Dedifferentiated amniotic fluid mesenchymal stem cell (primary cell): ENCODE measurements around the gene LOXL3.

Source experiments
- DNase-seq: peaks from one replicate; pipeline ENCODE4 v3.0.0-alpha.2; 2016; ENCODE audit errors: extremely low spot score

Gene LOXL3

DNA sequence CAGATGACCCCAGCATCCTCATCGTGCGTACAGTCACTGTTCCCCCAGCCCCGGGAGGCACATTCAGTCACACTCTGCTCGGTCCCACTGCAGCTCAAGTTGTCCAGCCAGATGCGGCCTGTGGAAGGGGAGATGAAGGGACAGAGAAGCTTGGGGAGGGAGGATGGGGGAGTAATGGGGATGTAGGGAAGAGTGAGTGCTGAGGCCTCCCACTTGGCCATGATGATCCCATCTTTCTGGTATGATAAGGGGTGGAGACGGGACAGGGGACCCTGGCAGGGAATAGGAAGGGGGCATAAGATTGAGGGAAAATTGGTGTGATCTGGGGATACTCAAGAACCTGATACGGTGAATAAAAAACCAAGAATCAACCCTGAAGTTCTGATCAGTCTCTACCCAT is 3.5 kb downstream of the LOXL3 start:
- no peak for DNase-seq

DNA sequence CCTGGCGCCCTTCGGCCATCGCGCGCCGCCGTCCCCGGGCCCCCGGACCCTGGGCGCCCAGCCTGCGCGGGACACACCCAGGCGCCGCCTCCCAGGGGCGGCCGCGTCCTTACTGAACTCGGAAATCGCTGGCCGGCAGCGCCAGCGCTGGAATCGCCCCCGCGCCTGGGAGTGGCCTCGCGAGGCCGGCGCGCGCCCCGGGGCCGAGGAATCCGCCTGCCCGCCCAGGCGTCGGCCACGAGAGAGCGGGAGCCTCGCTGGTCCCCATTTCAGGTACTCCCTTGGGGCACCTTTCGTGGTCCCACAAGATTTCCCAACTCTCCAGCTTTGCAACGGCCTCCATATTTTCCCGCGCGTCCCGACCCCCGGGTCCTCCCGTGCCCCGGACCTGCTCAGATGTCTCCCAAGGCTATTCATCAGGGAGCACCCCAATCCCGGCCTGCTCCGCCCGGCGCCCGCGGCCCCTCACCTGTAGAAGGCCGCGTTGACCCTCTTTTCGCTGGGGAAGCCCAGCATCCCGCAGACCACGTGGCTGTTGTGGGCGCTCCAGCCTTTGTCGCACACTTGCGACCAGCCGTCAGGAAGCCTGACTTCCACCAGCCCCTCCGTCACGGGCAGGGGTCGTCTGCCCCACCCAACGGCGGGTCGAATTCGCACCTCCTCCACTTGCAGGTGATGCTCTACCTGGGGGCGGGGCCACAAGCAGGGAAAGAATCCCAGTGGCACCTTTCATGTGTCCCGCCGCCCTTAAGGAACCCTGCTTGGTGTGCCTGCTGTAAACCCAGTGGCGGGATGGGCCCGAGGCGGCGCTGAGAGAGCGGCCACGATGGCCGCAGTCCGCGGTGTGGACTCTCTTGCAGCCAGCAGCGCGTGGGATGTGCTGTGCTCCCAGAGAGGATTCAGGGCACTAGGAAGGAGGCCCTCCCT is 4.6 kb downstream of the LOXL3 start:
- DNase-seq, result peak; percentile 39

DNA sequence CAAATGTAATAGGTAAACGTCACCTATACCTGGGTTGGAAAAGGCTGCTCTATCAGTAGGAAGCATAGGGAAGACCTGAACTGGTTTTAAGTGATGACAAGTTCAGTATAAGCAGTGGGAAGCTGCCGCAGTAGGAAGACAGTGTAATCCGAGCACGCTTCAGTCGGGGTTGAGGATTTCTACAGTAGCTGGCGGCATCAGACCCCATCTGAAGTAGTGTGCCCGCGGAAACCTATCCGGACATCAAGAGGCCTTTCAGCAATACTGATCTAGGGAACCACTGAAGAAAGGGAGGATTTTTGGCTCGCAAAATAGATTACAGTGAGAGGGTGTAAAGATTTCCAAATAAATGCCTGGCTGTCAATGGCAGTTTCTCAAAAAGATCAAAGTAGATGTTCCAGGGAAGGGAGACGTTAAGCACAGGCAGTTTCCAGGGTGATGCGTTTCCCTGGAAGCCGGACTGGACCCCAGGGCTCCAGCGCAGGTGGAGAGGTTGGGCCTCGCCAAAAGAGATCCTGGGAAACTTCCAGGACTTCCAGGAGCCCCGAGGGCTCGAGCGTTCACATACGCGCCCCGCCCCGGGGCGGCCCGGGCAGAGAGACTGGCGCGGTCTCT is 5.3 kb downstream of the LOXL3 start:
- DNase-seq, result no peak

DNA sequence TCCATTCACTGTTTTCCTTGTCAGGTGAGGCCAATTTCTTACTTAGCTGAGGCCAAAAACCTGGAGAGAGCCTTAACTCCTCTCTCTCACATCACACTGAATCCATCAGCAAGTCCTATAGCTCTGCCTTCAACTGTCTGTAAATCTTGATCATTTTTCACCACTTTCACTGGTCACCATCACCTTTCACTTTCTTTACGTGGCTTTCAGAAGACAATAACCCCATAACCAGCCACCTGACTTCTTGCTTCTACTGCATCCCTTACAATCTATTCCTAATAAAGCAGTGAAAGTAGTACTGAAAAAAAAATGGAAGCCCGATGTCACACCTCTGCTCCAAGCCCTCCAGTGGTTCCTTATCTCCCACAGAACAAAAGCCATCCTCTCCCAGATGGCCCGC is 7.7 kb downstream of the LOXL3 start:
- no peak for DNase-seq

DNA sequence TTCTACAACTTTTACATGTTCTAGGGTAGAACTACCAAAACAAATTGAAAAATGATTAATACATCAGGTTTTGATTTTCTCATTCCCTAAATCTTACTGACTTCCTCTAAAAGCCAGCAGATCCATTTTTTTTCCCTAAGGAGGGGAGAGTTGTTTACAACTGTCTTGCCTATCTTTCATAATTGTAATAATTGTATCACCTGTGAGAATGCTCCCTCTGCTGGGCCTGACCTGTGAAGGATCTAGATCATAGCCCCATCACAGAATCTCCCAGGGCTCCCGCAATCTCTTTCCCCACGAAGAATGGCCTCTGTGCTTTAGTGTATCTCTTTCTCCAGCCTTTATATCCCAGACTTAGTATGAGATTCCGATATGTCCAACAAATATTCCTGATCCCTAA is 9.1 kb downstream of the LOXL3 start:
- no peak for DNase-seq

DNA sequence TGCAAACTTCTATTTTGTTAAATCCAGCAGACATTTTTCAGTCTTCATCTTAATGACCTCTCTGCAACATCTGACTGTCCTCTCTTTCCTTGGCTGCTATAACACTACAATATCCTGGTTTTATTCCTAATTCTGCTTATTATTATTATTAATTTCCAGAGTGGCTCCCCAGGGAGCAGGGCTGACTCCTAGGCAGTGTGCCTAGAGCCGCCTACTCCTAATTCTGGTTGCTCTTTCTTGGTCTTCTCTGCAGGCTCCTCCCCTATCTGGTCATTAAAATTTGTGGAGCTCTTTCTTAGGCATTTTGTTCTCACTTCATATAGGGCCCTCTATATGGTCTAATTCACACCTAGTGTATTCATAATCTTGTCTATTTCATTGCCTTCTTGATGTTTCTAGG is 10.8 kb downstream of the LOXL3 start:
- DNase-seq, result no peak

DNA sequence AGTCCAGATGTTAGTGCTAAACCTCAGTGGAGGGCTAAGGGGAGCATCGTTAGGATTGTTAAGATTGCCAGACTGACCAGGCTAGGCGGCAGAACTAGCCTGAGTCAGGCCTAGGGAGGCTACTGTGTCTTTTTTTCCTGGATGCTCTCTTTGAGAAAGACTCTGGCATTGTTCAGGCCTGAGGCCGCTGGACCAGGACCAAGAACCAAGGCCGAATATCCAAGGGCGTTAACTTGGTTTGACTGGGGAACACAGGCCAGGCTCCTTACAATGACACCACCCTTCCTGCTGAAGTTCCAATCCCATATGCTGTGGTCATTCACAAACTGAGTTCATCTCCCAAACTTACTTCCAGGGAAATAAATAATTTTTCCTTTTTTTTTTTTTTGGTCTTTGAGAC is 13.5 kb downstream of the LOXL3 start:
- DNase-seq, result no peak

DNA sequence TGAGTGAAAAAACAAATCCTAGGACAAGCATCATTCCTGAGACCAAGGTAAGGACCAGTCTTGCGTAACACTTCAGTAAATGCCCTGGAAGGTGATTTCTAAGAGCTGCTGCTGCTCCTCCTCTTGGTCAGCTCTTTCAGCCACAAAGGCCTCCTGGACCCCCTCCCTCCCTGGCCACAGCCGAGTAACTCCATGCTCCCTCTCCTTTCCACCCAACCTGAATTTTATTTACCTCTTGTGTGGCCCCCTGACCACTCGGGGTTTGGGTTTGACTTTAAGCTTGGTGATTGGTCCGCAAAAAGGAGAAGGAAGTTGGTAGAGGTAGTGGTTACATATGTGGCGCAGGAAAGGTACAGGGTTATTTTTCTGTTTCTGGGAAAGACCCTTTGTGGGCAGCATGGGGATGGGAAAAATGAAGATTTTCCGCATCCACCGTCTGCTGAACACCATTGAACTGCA is 14.8 kb downstream of the LOXL3 start:
- no peak for DNase-seq

DNA sequence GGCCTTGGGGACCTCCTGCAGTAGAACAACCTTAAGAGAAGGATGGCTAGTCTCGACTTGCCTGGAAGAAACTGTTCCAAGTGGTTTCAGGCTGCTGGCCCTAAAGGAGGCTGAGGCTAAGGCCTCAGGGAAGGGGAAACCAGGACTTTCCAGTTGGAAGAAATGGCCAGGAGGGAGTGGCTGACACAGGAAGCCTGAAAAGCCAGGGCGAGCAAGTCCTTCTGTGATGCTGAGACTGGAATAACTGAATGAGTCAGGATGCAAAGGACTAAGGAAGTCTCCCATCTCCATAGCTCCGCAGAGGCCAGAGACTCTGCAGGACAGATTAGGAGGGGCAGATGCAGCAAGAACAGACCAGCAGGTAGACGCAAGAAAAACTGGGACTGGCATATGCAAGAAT is 16.6 kb downstream of the LOXL3 start:
- no peak for DNase-seq

DNA sequence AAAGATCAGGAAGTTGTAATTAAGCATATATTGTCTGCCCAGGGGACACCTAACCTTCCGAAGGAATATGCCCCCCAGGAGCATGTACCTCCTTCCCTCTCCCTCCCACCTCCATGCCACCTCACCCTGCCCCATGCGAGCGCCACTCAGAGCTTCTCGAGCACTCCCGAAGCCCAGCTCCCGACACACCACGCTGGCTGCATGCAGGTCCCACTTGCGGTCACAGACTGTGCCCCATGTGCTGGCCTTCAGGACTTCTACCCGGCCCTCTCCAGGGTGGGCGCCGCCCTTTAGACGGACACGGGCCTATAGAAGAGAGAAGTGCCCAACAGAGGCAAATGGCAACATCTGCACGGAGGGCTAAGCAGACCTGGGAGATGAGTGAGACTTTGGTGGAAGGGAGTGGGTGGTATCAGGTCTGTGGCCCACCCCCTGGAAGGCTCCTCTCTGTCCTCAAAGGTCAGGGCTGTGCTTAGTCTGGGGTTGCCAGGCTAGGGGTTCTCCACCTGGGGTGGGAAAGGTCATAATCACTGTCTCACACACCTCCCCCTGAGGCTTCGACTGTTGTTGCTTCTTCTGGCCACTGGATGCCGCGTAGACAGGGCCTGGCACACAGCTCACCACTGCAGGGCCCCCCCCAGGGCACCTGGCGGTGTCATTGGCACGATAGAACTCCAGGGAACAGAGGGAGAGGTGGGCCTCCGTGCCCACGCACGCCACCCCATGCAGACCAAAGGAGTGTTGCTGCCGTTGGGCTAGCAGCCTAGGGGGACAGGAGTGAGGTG is 17.4 kb downstream of the LOXL3 start:
- DNase-seq, result no peak

DNA sequence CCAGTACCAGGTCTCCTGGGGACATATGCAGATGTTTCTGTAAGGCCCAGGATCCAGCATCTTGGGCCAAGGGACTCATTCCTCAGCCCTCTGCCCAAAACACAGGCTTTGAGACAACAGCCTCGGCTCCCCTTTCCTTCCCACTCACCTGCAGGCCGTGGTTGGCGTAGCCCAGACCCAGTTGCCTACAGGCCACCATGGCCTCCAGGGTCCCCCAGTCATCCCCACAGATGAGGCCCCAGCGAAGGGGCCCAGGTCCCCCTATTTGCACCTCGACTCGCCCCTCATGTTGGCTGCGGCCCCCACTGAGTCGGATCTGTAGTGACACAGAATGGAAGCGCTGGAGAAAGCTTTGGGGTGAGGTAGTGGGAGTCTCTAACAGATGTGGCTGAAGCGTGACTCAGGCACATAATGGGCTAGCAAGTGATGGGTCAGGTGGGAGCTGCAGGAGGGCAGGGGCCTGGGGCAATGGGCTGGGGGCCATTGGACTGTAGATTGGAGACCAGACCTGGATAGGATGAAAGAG is 18.2 kb downstream of the LOXL3 start:
- DNase-seq, result no peak

DNA sequence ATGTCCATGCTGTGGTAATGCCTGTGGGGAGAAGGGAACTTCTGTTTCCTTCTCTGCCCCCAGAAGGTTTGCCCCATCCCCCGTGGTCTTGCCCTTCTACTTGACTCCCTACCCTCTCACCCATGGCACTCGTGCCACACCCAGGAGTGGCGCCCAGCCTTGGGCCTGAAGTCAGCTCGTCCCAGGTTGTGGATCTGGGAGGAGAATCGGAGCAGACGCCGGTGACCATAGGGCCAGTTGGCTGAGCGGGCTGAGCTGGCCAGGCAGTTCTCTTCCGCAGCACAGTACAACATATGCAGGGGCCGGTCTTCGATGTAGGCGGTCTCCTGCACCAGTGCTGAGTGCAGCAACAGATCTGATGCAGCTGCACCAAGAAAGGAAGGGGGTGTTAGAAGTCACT is 19.3 kb downstream of the LOXL3 start:
- no peak for DNase-seq

DNA sequence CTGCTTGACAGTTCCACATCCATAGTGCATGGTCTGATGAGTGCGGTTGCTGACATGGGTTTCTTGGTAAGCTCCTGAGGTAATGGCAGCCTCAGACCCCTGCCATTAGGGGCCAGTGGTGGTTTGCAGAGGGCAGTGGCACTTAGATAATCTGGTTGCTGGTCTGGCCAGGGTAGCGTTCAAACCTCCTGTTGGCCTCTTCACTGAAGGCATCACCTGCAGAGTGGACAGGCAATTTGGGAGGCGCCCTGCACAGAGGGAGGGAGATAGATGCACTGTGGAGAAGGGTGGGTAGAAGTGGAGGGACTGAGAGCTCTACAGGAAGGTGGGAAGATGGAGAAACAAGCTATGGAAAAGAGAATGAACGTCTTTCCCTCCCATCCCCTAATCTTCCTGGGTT is 20.3 kb downstream of the LOXL3 start:
- DNase-seq, result no peak

DNA sequence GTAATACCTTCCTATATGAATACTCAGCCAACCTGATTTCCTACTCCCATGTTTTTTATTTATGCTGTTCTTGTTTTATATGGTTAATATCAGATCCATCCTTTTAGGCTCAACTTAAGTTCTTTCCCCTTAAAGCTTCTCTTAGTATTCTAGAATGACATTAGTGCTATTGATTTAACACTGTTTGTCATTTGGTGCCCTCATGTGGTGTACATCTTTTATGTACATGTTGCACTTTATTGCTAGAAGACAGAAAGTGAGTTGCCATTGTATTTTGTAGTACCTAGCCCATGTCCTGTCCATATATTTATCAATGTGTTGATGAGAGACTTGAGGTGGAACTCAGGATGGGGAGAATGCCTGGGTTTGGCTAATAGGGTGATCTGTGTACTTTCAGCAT is 21.5 kb downstream of the LOXL3 start:
- DNase-seq, result no peak

DNA sequence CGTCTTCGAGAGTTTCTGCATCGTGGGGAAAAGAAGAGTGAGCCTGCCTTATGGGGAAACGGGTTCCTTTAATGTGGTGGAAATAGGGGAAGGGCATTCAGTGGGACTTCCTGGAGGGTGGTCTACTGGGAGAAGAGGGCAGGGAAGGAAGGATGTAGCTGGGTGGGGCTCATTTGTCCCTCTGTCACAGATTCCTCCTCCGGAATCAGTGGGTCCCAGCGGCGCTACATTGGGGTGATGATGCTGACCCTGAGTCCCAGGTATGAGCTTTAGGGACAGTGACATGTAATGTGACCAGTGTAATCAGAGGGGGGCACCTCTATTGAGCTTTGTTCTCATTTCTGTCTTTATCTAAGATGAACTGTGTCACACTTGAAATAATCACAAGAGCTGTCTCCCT is 22.1 kb downstream of the LOXL3 start:
- DNase-seq, result no peak

DNA sequence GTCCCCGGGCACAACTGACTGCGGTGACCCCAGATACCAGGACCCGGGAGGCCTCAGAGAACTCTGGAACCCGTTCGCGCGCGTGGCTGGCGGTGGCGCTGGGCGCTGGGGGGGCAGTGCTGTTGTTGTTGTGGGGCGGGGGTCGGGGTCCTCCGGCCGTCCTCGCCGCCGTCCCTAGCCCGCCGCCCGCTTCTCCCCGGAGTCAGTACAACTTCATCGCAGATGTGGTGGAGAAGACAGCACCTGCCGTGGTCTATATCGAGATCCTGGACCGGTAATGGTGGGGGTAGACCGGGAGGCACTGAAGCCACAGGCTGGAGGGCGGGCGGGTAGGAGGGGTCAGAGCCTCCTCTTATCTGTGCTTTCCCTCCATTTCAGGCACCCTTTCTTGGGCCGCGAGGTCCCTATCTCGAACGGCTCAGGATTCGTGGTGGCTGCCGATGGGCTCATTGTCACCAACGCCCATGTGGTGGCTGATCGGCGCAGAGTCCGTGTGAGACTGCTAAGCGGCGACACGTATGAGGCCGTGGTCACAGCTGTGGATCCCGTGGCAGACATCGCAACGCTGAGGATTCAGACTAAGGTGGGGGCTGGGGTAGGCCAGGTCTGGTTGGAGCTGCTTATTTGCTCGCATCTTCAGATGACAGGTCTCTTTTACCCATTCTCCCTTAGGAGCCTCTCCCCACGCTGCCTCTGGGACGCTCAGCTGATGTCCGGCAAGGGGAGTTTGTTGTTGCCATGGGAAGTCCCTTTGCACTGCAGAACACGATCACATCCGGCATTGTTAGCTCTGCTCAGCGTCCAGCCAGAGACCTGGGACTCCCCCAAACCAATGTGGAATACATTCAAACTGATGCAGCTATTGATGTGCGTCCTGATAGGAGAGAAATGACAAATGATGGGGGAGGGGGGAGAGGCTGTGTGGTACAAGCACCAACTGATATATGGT is 23.2 kb downstream of the LOXL3 start:
- DNase-seq, result no peak

DNA sequence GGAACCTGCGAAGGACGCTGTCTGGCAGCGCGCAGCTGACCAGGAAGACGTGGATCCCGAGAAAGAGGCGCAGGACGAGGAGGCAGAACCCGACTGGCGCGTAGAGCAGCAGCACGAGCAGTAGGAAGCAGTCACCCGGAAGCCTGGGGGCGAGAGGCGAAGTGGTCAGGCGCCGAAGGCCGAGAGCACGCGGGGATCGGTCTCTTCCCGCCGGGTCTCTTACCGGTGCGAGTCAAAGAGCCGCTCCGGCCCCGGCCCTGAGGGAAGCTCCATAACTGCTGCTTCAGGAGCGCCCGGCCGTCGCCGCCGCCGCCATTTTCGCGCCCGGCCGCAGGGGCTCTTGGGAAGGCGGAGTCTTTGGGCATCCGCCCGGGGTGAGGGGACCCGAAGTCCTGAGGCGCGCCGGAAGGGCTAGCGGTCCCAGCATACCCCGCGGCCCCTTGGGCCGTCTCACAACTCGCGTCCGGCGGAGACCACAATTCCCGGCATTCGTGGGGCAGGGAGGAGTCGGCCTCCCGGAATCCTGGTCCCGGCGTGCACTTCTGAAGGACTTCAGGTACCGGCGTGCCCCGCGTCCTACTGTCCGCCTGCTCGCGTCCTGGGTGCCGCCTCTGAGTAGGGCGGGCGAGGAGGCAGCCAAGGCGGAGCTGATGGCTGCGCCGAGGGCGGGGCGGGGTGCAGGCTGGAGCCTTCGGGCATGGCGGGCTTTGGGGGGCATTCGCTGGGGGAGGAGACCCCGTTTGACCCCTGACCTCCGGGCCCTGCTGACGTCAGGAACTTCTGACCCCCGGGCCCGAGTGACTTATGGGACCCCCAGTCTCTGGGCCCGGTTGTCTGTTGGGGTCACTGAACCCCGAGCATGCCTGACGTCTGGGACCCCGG is 24.1 kb downstream of the LOXL3 start, which contains the start of the genes AUP1 and HTRA2:
Gene AUP1 (minus strand): TSS at position 350 of the 882 bp plus-strand sequence. CDS start 77 bp downstream, at position 273.
Gene HTRA2 (plus strand): TSS at position 577 of the 882 bp plus-strand sequence. CDS start 74 bp downstream, at position 651.
- DNase-seq, result peak; percentile 99

DNA sequence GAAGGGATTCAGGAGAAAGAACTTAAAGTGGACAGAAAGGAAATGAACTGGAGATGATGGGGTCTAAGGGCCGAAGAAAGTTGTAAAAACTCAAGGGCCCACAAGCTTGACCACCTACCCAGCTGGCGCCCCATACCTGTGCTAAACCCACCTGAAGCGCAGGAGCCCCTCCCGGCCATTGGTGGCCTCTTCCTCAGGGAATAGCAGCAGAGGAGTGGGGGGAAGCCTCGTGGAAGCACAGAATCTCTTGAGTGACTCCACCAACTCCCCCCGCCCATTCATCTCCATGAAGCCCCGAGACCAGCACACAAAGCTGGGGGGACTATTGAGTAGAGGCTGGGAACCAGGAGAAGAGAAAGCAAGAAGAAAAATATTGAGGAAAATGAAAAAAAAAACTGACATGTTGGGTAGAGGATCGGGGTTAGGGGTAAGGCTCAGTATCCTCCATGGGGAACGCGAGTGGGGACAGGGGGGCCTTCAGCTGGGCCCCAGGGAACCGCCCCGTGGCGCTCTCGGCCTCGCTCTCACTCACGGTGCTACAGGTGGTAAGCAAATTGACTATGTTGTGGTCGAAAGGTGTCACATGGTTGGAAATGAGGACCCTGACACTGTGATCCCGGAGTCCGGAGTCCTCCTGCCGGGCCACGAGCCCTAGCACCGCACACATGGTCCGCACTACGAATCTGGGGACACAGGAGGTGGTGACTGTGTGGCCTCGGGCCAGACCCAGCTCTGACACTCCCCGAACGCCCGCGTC is 25.0 kb downstream of the LOXL3 start:
- no peak for DNase-seq

DNA sequence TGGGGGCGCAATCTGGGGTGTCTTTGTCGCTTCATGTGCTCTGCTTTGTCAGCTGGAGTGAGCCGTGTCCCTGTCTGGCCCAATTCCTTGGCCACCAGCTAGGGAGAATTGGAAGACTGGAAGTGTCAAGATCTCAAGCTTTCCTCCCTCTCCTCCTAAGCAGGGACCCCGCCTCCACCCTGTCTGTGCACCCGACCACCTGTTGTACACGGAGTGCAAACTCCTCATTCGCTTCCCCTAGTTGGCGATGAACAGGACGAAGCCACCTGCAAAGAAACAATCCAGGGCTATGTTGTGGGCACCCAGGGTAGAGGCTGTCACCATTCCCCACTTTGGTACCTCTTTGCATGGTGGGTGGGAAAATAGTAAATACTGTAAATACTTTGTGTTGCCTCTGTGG is 26.0 kb downstream of the LOXL3 start:
- no peak for DNase-seq
